HepG2 (cell line): Measurements from ENCODE around the gene SMIM14.
"Not testable (repeated sequence)": the region's sequence is repeated elsewhere in the genome, so short reads cannot be mapped to it uniquely, and the experiment has no call there.

Experiments
- CTCF ChIP-seq: sonication (generic); formaldehyde crosslinking; IDR thresholded peaks from 2 replicates; pipeline ENCODE4 v1.5.0; 2020; ENCODE audit warnings: mild to moderate bottlenecking, missing genetic modification reagents, moderate library complexity
- E2F2 ChIP-seq: sonication (generic); formaldehyde crosslinking; IDR thresholded peaks from 2 replicates; pipeline ENCODE4 v1.4.0; 2020; ENCODE audit warnings: missing genetic modification reagents, borderline replicate concordance
- ESRRA ChIP-seq: sonication (generic); formaldehyde crosslinking; IDR thresholded peaks from 2 replicates; pipeline ENCODE4 v1.5.1; 2020; ENCODE audit warnings: mild to moderate bottlenecking, low read depth, missing genetic modification reagents
- HDAC2 ChIP-seq: sonication (generic); formaldehyde crosslinking; IDR thresholded peaks from 2 replicates; pipeline ENCODE4 v1.4.0; 2020; ENCODE audit warnings: missing genetic modification reagents
- MYNN ChIP-seq: sonication (generic); formaldehyde crosslinking; IDR thresholded peaks from 2 replicates; pipeline ENCODE4 v1.4.0; 2020; ENCODE audit warnings: mild to moderate bottlenecking, low read depth, missing genetic modification reagents
- RAD21 ChIP-seq: fragments of 450-650 bp; formaldehyde crosslinking; IDR thresholded peaks from 2 replicates; pipeline ENCODE4 v1.5.0; 2020; ENCODE audit warnings: mild to moderate bottlenecking
- SALL2 ChIP-seq: sonication (generic); formaldehyde crosslinking; IDR thresholded peaks from 2 replicates; pipeline ENCODE4 v1.8.1; 2023; ENCODE audit warnings: mild to moderate bottlenecking, missing genetic modification reagents, inconsistent platforms
- ZBTB49 ChIP-seq: sonication (generic); formaldehyde crosslinking; IDR thresholded peaks from 2 replicates; pipeline ENCODE4 v1.4.0; 2020; ENCODE audit warnings: missing genetic modification reagents, borderline replicate concordance
- ZSCAN29 ChIP-seq: sonication (generic); formaldehyde crosslinking; conservative IDR thresholded peaks from 2 replicates; pipeline ENCODE4 v1.4.0; 2020; ENCODE audit warnings: mild to moderate bottlenecking, missing genetic modification reagents
- TF ChIP-seq, protein P1 (sequence below): sonication (generic); formaldehyde crosslinking; conservative IDR thresholded peaks from 2 replicates; pipeline ENCODE4 v1.4.0; 2020; ENCODE audit warnings: missing genetic modification reagents

DNA sequence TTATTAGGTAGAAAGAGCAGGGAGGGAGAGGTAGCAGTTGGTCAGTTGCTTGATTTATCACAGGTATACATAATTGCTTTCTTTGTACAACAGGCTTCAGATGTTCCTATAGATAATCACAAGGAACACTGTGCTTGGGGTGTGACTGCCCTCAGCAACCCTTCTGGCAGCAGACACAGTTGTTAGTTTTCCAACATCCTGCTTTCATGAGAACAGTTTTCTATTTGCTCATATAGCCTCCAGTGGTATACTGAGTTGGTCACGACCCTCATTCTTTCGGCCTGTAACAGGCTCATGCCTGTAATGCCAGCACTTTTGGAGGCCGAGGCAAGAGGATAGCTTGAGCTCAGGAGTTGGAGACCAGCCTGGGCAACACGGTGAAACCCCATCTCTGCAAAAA is 94.6 kb downstream of the SMIM14 start:
- TF ChIP-seq, protein P1, sequence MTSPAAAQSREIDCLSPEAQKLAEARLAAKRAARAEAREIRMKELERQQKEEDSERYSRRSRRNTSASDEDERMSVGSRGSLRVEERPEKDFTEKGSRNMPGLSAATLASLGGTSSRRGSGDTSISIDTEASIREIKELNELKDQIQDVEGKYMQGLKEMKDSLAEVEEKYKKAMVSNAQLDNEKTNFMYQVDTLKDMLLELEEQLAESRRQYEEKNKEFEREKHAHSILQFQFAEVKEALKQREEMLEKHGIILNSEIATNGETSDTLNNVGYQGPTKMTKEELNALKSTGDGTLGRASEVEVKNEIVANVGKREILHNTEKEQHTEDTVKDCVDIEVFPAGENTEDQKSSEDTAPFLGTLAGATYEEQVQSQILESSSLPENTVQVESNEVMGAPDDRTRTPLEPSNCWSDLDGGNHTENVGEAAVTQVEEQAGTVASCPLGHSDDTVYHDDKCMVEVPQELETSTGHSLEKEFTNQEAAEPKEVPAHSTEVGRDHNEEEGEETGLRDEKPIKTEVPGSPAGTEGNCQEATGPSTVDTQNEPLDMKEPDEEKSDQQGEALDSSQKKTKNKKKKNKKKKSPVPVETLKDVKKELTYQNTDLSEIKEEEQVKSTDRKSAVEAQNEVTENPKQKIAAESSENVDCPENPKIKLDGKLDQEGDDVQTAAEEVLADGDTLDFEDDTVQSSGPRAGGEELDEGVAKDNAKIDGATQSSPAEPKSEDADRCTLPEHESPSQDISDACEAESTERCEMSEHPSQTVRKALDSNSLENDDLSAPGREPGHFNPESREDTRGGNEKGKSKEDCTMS: not testable (repeated sequence)
- not testable (repeated sequence) for TF ChIP-seq ESRRA (CRISPR knock-in tag); E2F2; CTCF (CRISPR knock-in tag); SALL2; ZSCAN29; RAD21; MYNN (CRISPR knock-in tag); ZBTB49 (CRISPR knock-in tag); HDAC2 (CRISPR knock-in tag)
